Measurements from ENCODE around the gene CDC42. TPM values are rescaled to one million over a fixed set of nuclear protein-coding genes. Genes with fewer than 3 reads are reported as not detected.
A peak's percentile ranks its signal among the peaks of the same experiment; 100 is the strongest.

The CDC42 gene
- total and polyA plus RNA-seq, 2 of the 13 experiments (the other 11 are each of a cell fraction or from before 2014, with no cell fraction given), result 138 to 237 TPM

GRCh38 chr1:22131875-22132486, 79.5 kb downstream of the CDC42 start (continued):
- TF ChIP-seq GPN1 (CRISPR knock-in tag; IDR thresholded peaks at IDR 0.05; ENCODE audit: borderline replicate concordance) (no peak), ZNF503 (CRISPR knock-in tag; IDR thresholded peaks at IDR 0.05) (no peak), ZNF574 (CRISPR knock-in tag; IDR thresholded peaks at IDR 0.05) (no peak), ADNP (CRISPR knock-in tag; IDR thresholded peaks at IDR 0.05) (no peak), RNF2 (conservative IDR thresholded peaks at IDR 0.05; ENCODE audit: low read depth) (no peak), ZNF501 (CRISPR knock-in tag; IDR thresholded peaks at IDR 0.05) (0 out of 2 replicates have a peak, but pooled peaks have one; percentile 34), TIGD3 (CRISPR knock-in tag; IDR thresholded peaks at IDR 0.05; ENCODE audit: borderline replicate concordance) (no peak), ZNF75D (CRISPR knock-in tag; IDR thresholded peaks at IDR 0.05; ENCODE audit: borderline replicate concordance) (no peak), MAZ (IDR thresholded peaks at IDR 0.05; ENCODE audit: borderline replicate concordance, low read depth, low read length) (no peak), MAZ (CRISPR knock-in tag; IDR thresholded peaks at IDR 0.05; ENCODE audit: low read depth) (0 out of 2 replicates have a peak, but pooled peaks have one; percentile 27), STAG1 (CRISPR knock-in tag; IDR thresholded peaks at IDR 0.05) (peak; percentile 95), SP2 (CRISPR knock-in tag; IDR thresholded peaks at IDR 0.05) (no peak), IKZF5 (CRISPR knock-in tag; IDR thresholded peaks at IDR 0.05) (no peak), LCORL (IDR thresholded peaks at IDR 0.05) (no peak), LCORL (CRISPR knock-in tag; IDR thresholded peaks at IDR 0.05) (no peak), KDM6A (CRISPR knock-in tag; IDR thresholded peaks at IDR 0.05; ENCODE audit: low read depth) (no peak), SIN3B (IDR thresholded peaks at IDR 0.05; ENCODE audit: low read length) (no peak), ZNF703 (CRISPR knock-in tag; IDR thresholded peaks at IDR 0.05; ENCODE audit: borderline replicate concordance) (no peak), PRPF4 (IDR thresholded peaks at IDR 0.05; ENCODE audit: low read depth, low read length, poor library complexity, severe bottlenecking) (no peak), HMG20A (CRISPR knock-in tag; IDR thresholded peaks at IDR 0.05; ENCODE audit: borderline replicate concordance) (no peak), ZNF12 (CRISPR knock-in tag; IDR thresholded peaks at IDR 0.05) (no peak), NFKB2 (CRISPR knock-in tag; IDR thresholded peaks at IDR 0.05; ENCODE audit: borderline replicate concordance) (no peak; the same call in 1 of the 2 replicates), TRIM22 (IDR thresholded peaks at IDR 0.05) (no peak)

Measured in HepG2 (cell line).